ENCODE results near the gene FBXL16.

FBXL16 gene

GRCh38 chr16:718389-718788 lies 12.8 kb upstream of the FBXL16 start:
- H3K9ac ChIP-seq (ENCODE audit: low read length): no peak overlapping the region
- TF ChIP-seq CTCF (IDR thresholded peaks at IDR 0.05; ENCODE audit: low read length): no peak
- no peak for TF ChIP-seq EZH2phosphoT487 (IDR thresholded peaks at IDR 0.05; ENCODE audit: low read length)
- no peak for TF ChIP-seq EZH2 (optimal IDR thresholded peaks at IDR 0.05; ENCODE audit: low read depth, low read length)
- peaks cover 16% of the 10 kb centered on the region; the same call in 1 of the 2 replicates for H3K4me1 ChIP-seq (ENCODE audit: low read length)
- H4K20me1 ChIP-seq (ENCODE audit: insufficient read depth, low read length): no peaks in the 10 kb centered on the region
- H3K9me2 ChIP-seq (replicated peaks; ENCODE audit: insufficient read depth, low read length): no peaks in the 10 kb centered on the region
- no peak overlapping the region for H3K4me2 ChIP-seq (ENCODE audit: low read depth, low read length)
- DNase-seq: no peak
- no peaks in the 10 kb centered on the region for H3K9me3 ChIP-seq (replicated peaks; ENCODE audit: insufficient read depth, low read length)
- H3F3A ChIP-seq (ENCODE audit: insufficient read depth, low read length): peaks cover 10% of the 10 kb centered on the region; the same call in 1 of the 2 replicates
- no peaks in the 10 kb centered on the region for H3K36me3 ChIP-seq (replicated peaks; ENCODE audit: insufficient read depth, low read length)
- no peak overlapping the region for H2AFZ ChIP-seq (ENCODE audit: low read length)
- H3K27ac ChIP-seq (ENCODE audit: low read length): no peak overlapping the region
- H3K79me2 ChIP-seq (ENCODE audit: low read length): peaks cover 9% of the 10 kb centered on the region; the same call in 1 of the 2 replicates
- peaks cover 25% of the 10 kb centered on the region for H3K27me3 ChIP-seq (replicated peaks; ENCODE audit: insufficient read depth, low read length)
- no peak overlapping the region for H3K4me3 ChIP-seq (ENCODE audit: low read length)

GRCh38 chr16:717450-718245 lies 12.0 kb upstream of the FBXL16 start:
- H3K9me3 ChIP-seq (replicated peaks; ENCODE audit: insufficient read depth, low read length): no peaks in the 10 kb centered on the region
- no peak overlapping the region for H3K4me3 ChIP-seq (ENCODE audit: low read length)
- no peak overlapping the region for H3K27ac ChIP-seq (ENCODE audit: low read length)
- H3K4me2 ChIP-seq (ENCODE audit: low read depth, low read length): no peak overlapping the region
- no peak overlapping the region for H2AFZ ChIP-seq (ENCODE audit: low read length)
- no peaks in the 10 kb centered on the region for H3K9me2 ChIP-seq (replicated peaks; ENCODE audit: insufficient read depth, low read length)
- H3K4me1 ChIP-seq (ENCODE audit: low read length): peaks cover 16% of the 10 kb centered on the region; the same call in 1 of the 2 replicates
- peaks cover 10% of the 10 kb centered on the region; the same call in 1 of the 2 replicates for H3F3A ChIP-seq (ENCODE audit: insufficient read depth, low read length)
- no peak overlapping the region for H3K9ac ChIP-seq (ENCODE audit: low read length)
- H3K36me3 ChIP-seq (replicated peaks; ENCODE audit: insufficient read depth, low read length): no peaks in the 10 kb centered on the region
- no peak for DNase-seq
- H4K20me1 ChIP-seq (ENCODE audit: insufficient read depth, low read length): no peaks in the 10 kb centered on the region
- peaks cover 25% of the 10 kb centered on the region for H3K27me3 ChIP-seq (replicated peaks; ENCODE audit: insufficient read depth, low read length)
- peaks cover 9% of the 10 kb centered on the region; the same call in 1 of the 2 replicates for H3K79me2 ChIP-seq (ENCODE audit: low read length)
- TF ChIP-seq CTCF (IDR thresholded peaks at IDR 0.05; ENCODE audit: low read length) (no peak), EZH2 (optimal IDR thresholded peaks at IDR 0.05; ENCODE audit: low read depth, low read length) (no peak), EZH2phosphoT487 (IDR thresholded peaks at IDR 0.05; ENCODE audit: low read length) (no peak)

GRCh38 chr16:716768-717325 lies 11.2 kb upstream of the FBXL16 start:
- H4K20me1 ChIP-seq (ENCODE audit: insufficient read depth, low read length): no peaks in the 10 kb centered on the region
- no peaks in the 10 kb centered on the region for H3K9me2 ChIP-seq (replicated peaks; ENCODE audit: insufficient read depth, low read length)
- no peak overlapping the region for H3K4me2 ChIP-seq (ENCODE audit: low read depth, low read length)
- peaks cover 15% of the 10 kb centered on the region; the same call in 1 of the 2 replicates for H3K4me1 ChIP-seq (ENCODE audit: low read length)
- DNase-seq: no peak
- no peak overlapping the region for H3K9ac ChIP-seq (ENCODE audit: low read length)
- H3K27ac ChIP-seq (ENCODE audit: low read length): no peak overlapping the region
- H3K36me3 ChIP-seq (replicated peaks; ENCODE audit: insufficient read depth, low read length): no peaks in the 10 kb centered on the region
- H3K27me3 ChIP-seq (replicated peaks; ENCODE audit: insufficient read depth, low read length): peaks cover 25% of the 10 kb centered on the region
- H2AFZ ChIP-seq (ENCODE audit: low read length): no peak overlapping the region
- H3K4me3 ChIP-seq (ENCODE audit: low read length): no peak overlapping the region
- H3K9me3 ChIP-seq (replicated peaks; ENCODE audit: insufficient read depth, low read length): no peaks in the 10 kb centered on the region
- peaks cover 10% of the 10 kb centered on the region; the same call in 1 of the 2 replicates for H3F3A ChIP-seq (ENCODE audit: insufficient read depth, low read length)
- H3K79me2 ChIP-seq (ENCODE audit: low read length): peaks cover 5% of the 10 kb centered on the region; the same call in 1 of the 2 replicates
- no peak for TF ChIP-seq CTCF (IDR thresholded peaks at IDR 0.05; ENCODE audit: low read length)
- TF ChIP-seq EZH2phosphoT487 (IDR thresholded peaks at IDR 0.05; ENCODE audit: low read length): no peak
- TF ChIP-seq EZH2 (optimal IDR thresholded peaks at IDR 0.05; ENCODE audit: low read depth, low read length): no peak
